IMR-90 (cell line): ENCODE data around the gene LTBP1. TPM values are rescaled to one million over a fixed set of nuclear protein-coding genes. Genes with fewer than 3 reads are reported as not detected.

Experiments
- ATAC-seq: fragments of 200-7000 bp; cut with Tn5 transposase; 2 replicates; pipeline ENCODE4 v1.9.1; 2020; ENCODE audit warnings: low read depth, mild to moderate bottlenecking, moderate library complexity
- BruUV-seq: library from RNA; stranded (reverse); fragments of 400-500 nt; replicated peaks from 2 replicates; lab custom pipeline; 2021; lab: Mats Ljungman, UMichigan
- CTCF ChIA-PET: fragments of 300-600 bp; formaldehyde crosslinking; extraction: SDS; loops from one replicate; lab custom pipeline; 2021; ENCODE audit warnings: antibody characterized with exemption; lab: Yijun Ruan, JAX
- POLR2A ChIA-PET: fragments of 300-600 bp; sonication (Branson Sonifier 250); formaldehyde crosslinking; loops from one replicate; lab custom pipeline; 2022; ENCODE audit warnings: antibody characterized with exemption; ENCODE audit not compliant: unreplicated experiment; lab: Charles Lee
- DNase-seq: peaks from one replicate; pipeline ENCODE4 v3.0.0; 2013
- H2AFZ ChIP-seq: replicated peaks from 2 replicates; pipeline ENCODE3; 2013; ENCODE audit warnings: low read length, mild to moderate bottlenecking; ENCODE audit not compliant: poor library complexity
- H2AK5ac ChIP-seq: 2 replicates; pipeline ENCODE4 v1.6.1; 2013; ENCODE audit warnings: low read depth, low read length, inconsistent platforms
- H2AK9ac ChIP-seq: replicated peaks from 2 replicates; pipeline ENCODE3; 2013; ENCODE audit warnings: mild to moderate bottlenecking, low read depth, low read length, moderate library complexity; ENCODE audit not compliant: poor library complexity
- H2BK120ac ChIP-seq: 2 replicates; pipeline ENCODE4 v1.6.1; 2013; ENCODE audit warnings: low read depth, low read length, inconsistent platforms
- H2BK15ac ChIP-seq: 3 replicates; pipeline ENCODE4 v1.6.1; 2013; ENCODE audit warnings: low read depth, low read length, inconsistent platforms
- H2BK20ac ChIP-seq: 2 replicates; pipeline ENCODE4 v1.6.1; 2013; ENCODE audit warnings: low read depth, mild to moderate bottlenecking, inconsistent platforms, low read length, moderate library complexity
- H2BK5ac ChIP-seq: 2 replicates; pipeline ENCODE4 v1.6.1; 2013; ENCODE audit warnings: mild to moderate bottlenecking, low read depth, low read length, inconsistent platforms; ENCODE audit not compliant: poor library complexity, severe bottlenecking
- H3K14ac ChIP-seq: replicated peaks from 2 replicates; pipeline ENCODE4 v1.6.1; 2013; ENCODE audit warnings: low read depth, low read length, inconsistent platforms
- H3K18ac ChIP-seq: 2 replicates; pipeline ENCODE4 v1.6.1; 2013; ENCODE audit warnings: low read depth, low read length, control low read depth
- H3K23ac ChIP-seq: 2 replicates; pipeline ENCODE4 v1.6.1; 2013; ENCODE audit warnings: low read depth, low read length, inconsistent platforms
- H3K27ac ChIP-seq: 2 replicates; pipeline ENCODE4 v1.5.1; 2013; ENCODE audit warnings: mild to moderate bottlenecking, control low read depth, low read length; ENCODE audit not compliant: insufficient read depth
- H3K27me3 ChIP-seq: 2 replicates; pipeline ENCODE4 v1.6.1; 2013; ENCODE audit warnings: low read length; ENCODE audit not compliant: control insufficient read depth, insufficient read depth
- H3K36me3 ChIP-seq: 2 replicates; pipeline ENCODE4 v1.6.1; 2013; ENCODE audit warnings: low read length, mixed read lengths; ENCODE audit not compliant: control insufficient read depth, insufficient read depth
- H3K4ac ChIP-seq: 2 replicates; pipeline ENCODE4 v1.6.1; 2013; ENCODE audit warnings: low read depth, low read length, inconsistent platforms
- H3K4me1 ChIP-seq: 2 replicates; pipeline ENCODE4 v1.6.1; 2013; ENCODE audit warnings: low read length, mixed read lengths; ENCODE audit not compliant: control insufficient read depth, insufficient read depth
- H3K4me2 ChIP-seq: 2 replicates; pipeline ENCODE4 v1.6.1; 2013; ENCODE audit warnings: low read depth, mild to moderate bottlenecking, control low read depth, low read length, moderate library complexity
- H3K4me3 ChIP-seq: 2 replicates; pipeline ENCODE4 v1.5.1; 2013; ENCODE audit warnings: low read depth, mild to moderate bottlenecking, control low read depth, low read length, moderate library complexity; ENCODE audit not compliant: insufficient read depth
- H3K56ac ChIP-seq: 2 replicates; pipeline ENCODE4 v1.6.1; 2013; ENCODE audit warnings: low read length, inconsistent platforms; ENCODE audit not compliant: insufficient read depth; ENCODE audit errors: extremely low read depth
- H3K79me1 ChIP-seq, 2 experiments: 2 replicates each; pipeline ENCODE4 v1.6.1; 2013; ENCODE audit warnings: low read length in 2 of 2, inconsistent platforms in 1 of 2, low read depth in 1 of 2
- H3K9ac ChIP-seq: 2 replicates; pipeline ENCODE4 v1.6.1; 2013; ENCODE audit warnings: low read depth, low read length, control low read depth
- H3K9me1 ChIP-seq: 2 replicates; pipeline ENCODE4 v1.6.1; 2013; ENCODE audit warnings: low read length, inconsistent platforms; ENCODE audit not compliant: insufficient read depth
- H3K9me3 ChIP-seq: 2 replicates; pipeline ENCODE4 v1.6.1; 2013; ENCODE audit warnings: low read length; ENCODE audit not compliant: control insufficient read depth, insufficient read depth
- H4K20me1 ChIP-seq: 2 replicates; pipeline ENCODE4 v1.6.1; 2013; ENCODE audit warnings: low read length, inconsistent platforms; ENCODE audit not compliant: insufficient read depth
- H4K5ac ChIP-seq: 2 replicates; pipeline ENCODE4 v1.6.1; 2013; ENCODE audit warnings: mild to moderate bottlenecking, low read depth, low read length, control low read depth
- H4K8ac ChIP-seq, 2 experiments: 2 replicates each; pipeline ENCODE4 v1.6.1; 2013; ENCODE audit warnings: low read depth in 2 of 2, low read length in 2 of 2, control low read depth in 1 of 2, inconsistent platforms in 1 of 2
- H4K91ac ChIP-seq: 2 replicates; pipeline ENCODE4 v1.6.1; 2013; ENCODE audit warnings: low read depth, low read length, inconsistent platforms; ENCODE audit not compliant: insufficient read depth
- BHLHE40 ChIP-seq: fragments of 150-350 bp; IDR thresholded peaks from 2 replicates; pipeline ENCODE4 v1.6.1; 2016; ENCODE audit warnings: mild to moderate bottlenecking, low read depth, low read length
- CEBPB ChIP-seq: IDR thresholded peaks from 2 replicates; pipeline ENCODE4 v1.6.1; 2012; ENCODE audit warnings: low read depth, low read length, improper control_type of control experiment
- CTCF ChIP-seq: conservative IDR thresholded peaks from 2 replicates; pipeline ENCODE4 v1.5.1; 2012; ENCODE audit warnings: mild to moderate bottlenecking, low read depth, low read length, improper control_type of control experiment
- ELK1 ChIP-seq: fragments of 150-350 bp; IDR thresholded peaks from 2 replicates; pipeline ENCODE4 v1.6.1; 2016; ENCODE audit warnings: low read depth, mild to moderate bottlenecking, low read length, moderate library complexity, borderline replicate concordance
- MAFK ChIP-seq: IDR thresholded peaks from 2 replicates; pipeline ENCODE4 v1.6.1; 2012; ENCODE audit warnings: low read depth, low read length, improper control_type of control experiment
- MAZ ChIP-seq: IDR thresholded peaks from 2 replicates; pipeline ENCODE4 v1.6.1; 2012; ENCODE audit warnings: low read depth, mild to moderate bottlenecking, low read length, improper control_type of control experiment, moderate library complexity, borderline replicate concordance
- MXI1 ChIP-seq: IDR thresholded peaks from 2 replicates; pipeline ENCODE4 v1.6.1; 2012; ENCODE audit warnings: low read depth, mild to moderate bottlenecking, low read length, moderate library complexity, borderline replicate concordance
- NFE2L2 ChIP-seq: fragments of 150-350 bp; IDR thresholded peaks from 2 replicates; pipeline ENCODE4 v1.6.1; 2016; ENCODE audit warnings: low read depth, mild to moderate bottlenecking, low read length
- WGBS, 2 experiments: methylation state at CpG; one replicate each; pipeline versions ENCODE4 v1.1.5 to v1.1.7; 2013; ENCODE audit warnings: missing lambda C conversion rate in 2 of 2; ENCODE audit not compliant: insufficient read length in 1 of 2; ENCODE audit errors: extremely low coverage in 2 of 2; 5-methylcytosine and 5-hydroxymethylcytosine counted together
- dilution Hi-C: fragments of 300-500 bp; cut with HindIII; formaldehyde crosslinking; loops from one replicate; pipeline ENCODE4 v1.14.3; 2018; ENCODE audit warnings: low sequenced_read_pairs; ENCODE audit not compliant: unreplicated experiment
- in situ Hi-C: fragments of 300-500 bp; cut with MboI; formaldehyde crosslinking; loops from 3 replicates; pipeline ENCODE4 v1.14.3; 2019; ENCODE audit warnings: low sequenced_read_pairs, inconsistent platforms, mixed read lengths
- intact Hi-C: fragments of 100-400 bp; cut with micrococcal nuclease; formaldehyde crosslinking; loops from 2 replicates; pipeline ENCODE4 v1.10.0; 2022
- polyA plus RNA-seq, 3 experiments: library from polyadenylated mRNA; depleted of rRNA; stranded (reverse); fragments of >200 nt; gene quantifications; 2 replicates each; pipeline ENCODE4 v1.2.3, GENCODE V29; 2012; ENCODE audit warnings: low replicate concordance in 1 of 3
- total RNA-seq: library from RNA; depleted of rRNA; stranded (reverse); fragments of >200 nt; gene quantifications from 2 replicates; pipeline ENCODE4 v1.2.3, GENCODE V29; 2012

Gene LTBP1
- total and polyA plus RNA-seq, 2 of the 4 experiments (the other 2 are of a cell fraction): 235 to 326 TPM

- no peak overlapping the region for H3K4me2 ChIP-seq
- no peak for ATAC-seq
- no peak overlapping the region for H3K23ac ChIP-seq
- no CpG with 5 or more reads among the region's 6 CpGs for WGBS, 2 experiments
- H2AK5ac ChIP-seq: no peak overlapping the region
- no peak for TF ChIP-seq CTCF
- no peak for TF ChIP-seq MAZ
- no peak for TF ChIP-seq BHLHE40
- no peak for TF ChIP-seq CEBPB
- TF ChIP-seq MXI1: no peak
- no peak for TF ChIP-seq NFE2L2
- no peak for TF ChIP-seq MAFK
- TF ChIP-seq ELK1: no peak
- no peak overlapping the region for H2AFZ ChIP-seq
- H3K9me1 ChIP-seq: no peaks in the 10 kb centered on the region
- in situ Hi-C loops: no loop called here
- intact Hi-C loops: no loop called here
- no peak overlapping the region for H2BK20ac ChIP-seq
- H3K36me3 ChIP-seq: no peaks in the 10 kb centered on the region
- H4K91ac ChIP-seq: no peak overlapping the region
- H3K4ac ChIP-seq: no peak overlapping the region
- ChIA-PET CTCF (no interaction called here), POLR2A (no interaction called here)
- DNase-seq: no peak
- no peak overlapping the region for H2BK120ac ChIP-seq
- no peak overlapping the region for H3K9ac ChIP-seq
- H4K20me1 ChIP-seq: no peaks in the 10 kb centered on the region; the same call in 1 of the 2 replicates
- no peaks in the 10 kb centered on the region for H3K27me3 ChIP-seq
- no peak overlapping the region for H3K56ac ChIP-seq
- BruUV-seq: no TSS peak
- no peak overlapping the region for H3K18ac ChIP-seq
- H3K14ac ChIP-seq: no peak overlapping the region
- dilution Hi-C loops: no loop called here
- peaks cover 19 to 34% of the 10 kb centered on the region in 2 experiments for H3K79me1 ChIP-seq
- no peak overlapping the region for H3K27ac ChIP-seq
- H2BK15ac ChIP-seq: no peak overlapping the region
- H4K5ac ChIP-seq: no peak overlapping the region
- no peak overlapping the region for H4K8ac ChIP-seq
- no peaks in the 10 kb centered on the region for H3K9me3 ChIP-seq
- no peak overlapping the region for H2BK5ac ChIP-seq
- H3K4me1 ChIP-seq: 0 out of 2 replicates have a peak, but pooled peaks cover 2% of the 10 kb centered on the region
- H3K4me3 ChIP-seq: no peak overlapping the region
- no peak overlapping the region for H2AK9ac ChIP-seq
Measured at GRCh38 chr2:33093283-33093993, 146.7 kb downstream of the LTBP1 start.
